ENCODE data around the gene POU2AF1. TPM values are rescaled to one million over a fixed set of nuclear protein-coding genes. Genes with fewer than 3 reads are reported as not detected.

The POU2AF1 gene
- total RNA-seq, 4 donors from 2014 or later, result 1.4 to 19.8 (median 2.9) TPM

- no peaks in the 10 kb centered on the region for H3K27me3 ChIP-seq
- DNase-seq, result no peak
- H3K4me1 ChIP-seq, result peaks cover 0 to 7% (median 0%) of the 10 kb centered on the region in 4 donors
- intact Hi-C loops (cut with DNase I; ENCODE audit: low total_unique reads) (no loop called here), in situ Hi-C loops (cut with MboI; ENCODE audit: low pct_ligation_motif_present in 1 of 4, low pct_unique_long_range_greater_than_20kb in 1 of 4, low sequenced_read_pairs in 3 of 4) (no loop called here)
- no peak overlapping the region for H3K4me3 ChIP-seq
- H3K36me3 ChIP-seq, result no peaks in the 10 kb centered on the region
- H3K9me3 ChIP-seq, result no peaks in the 10 kb centered on the region
- H3K27ac ChIP-seq, result no peak overlapping the region
- TF ChIP-seq EP300 (IDR thresholded peaks at IDR 0.05; ENCODE audit: low read depth) (no peak), POLR2AphosphoS5 (IDR thresholded peaks at IDR 0.05) (no peak), CTCF (IDR thresholded peaks at IDR 0.05) (no peak), POLR2A (IDR thresholded peaks at IDR 0.05) (no peak)
Measured at GRCh38 chr11:111393585-111393984, 14.5 kb upstream of the POU2AF1 start.

- Histone ChIP-seq H3K4me1 (peaks cover 0 to 10% (median 0%) of the 10 kb centered on the region in 4 donors), H3K36me3 (no peaks in the 10 kb centered on the region), H3K9me3 (no peaks in the 10 kb centered on the region), H3K4me3 (no peak overlapping the region), H3K27me3 (no peaks in the 10 kb centered on the region), H3K27ac (no peak overlapping the region)
- intact Hi-C loops (cut with DNase I; ENCODE audit: low total_unique reads) (no loop called here), in situ Hi-C loops (cut with MboI; ENCODE audit: low pct_ligation_motif_present in 1 of 4, low pct_unique_long_range_greater_than_20kb in 1 of 4, low sequenced_read_pairs in 3 of 4) (no loop called here)
- no peak for DNase-seq
- TF ChIP-seq POLR2A (IDR thresholded peaks at IDR 0.05) (no peak), EP300 (IDR thresholded peaks at IDR 0.05; ENCODE audit: low read depth) (no peak), POLR2AphosphoS5 (IDR thresholded peaks at IDR 0.05) (no peak), CTCF (IDR thresholded peaks at IDR 0.05) (no peak)
- 65 to 100% methylated on average over 2 to 5 of the region's 5 CpGs for WGBS, 2 donors (ENCODE audit: low coverage in 1 of 2)
Measured at GRCh38 chr11:111393096-111393495, 14.0 kb upstream of the POU2AF1 start.

GRCh38 chr11:111392552-111392951 is 13.5 kb upstream of the POU2AF1 start:
- Histone ChIP-seq H3K36me3 (no peaks in the 10 kb centered on the region), H3K4me1 (peaks cover 0 to 12% (median 2%) of the 10 kb centered on the region in 4 donors), H3K9me3 (no peaks in the 10 kb centered on the region), H3K27me3 (no peaks in the 10 kb centered on the region), H3K4me3 (no peak overlapping the region), H3K27ac (no peak overlapping the region)
- in situ Hi-C loops (cut with MboI; ENCODE audit: low pct_ligation_motif_present in 1 of 4, low pct_unique_long_range_greater_than_20kb in 1 of 4, low sequenced_read_pairs in 3 of 4) (no loop called here), intact Hi-C loops (cut with DNase I; ENCODE audit: low total_unique reads) (no loop called here)
- 100% methylated on average over 4 of the region's 4 CpGs; no CpG with 5 or more reads in 1 of the 2 donors for WGBS, 2 donors (ENCODE audit: low coverage in 1 of 2)
- no peak for DNase-seq
- TF ChIP-seq POLR2AphosphoS5 (IDR thresholded peaks at IDR 0.05), result no peak
- no peak for TF ChIP-seq CTCF (IDR thresholded peaks at IDR 0.05)

GRCh38 chr11:111391328-111392124 is 12.5 kb upstream of the POU2AF1 start:
- DNase-seq, result no peak
- Histone ChIP-seq H3K4me3 (no peak overlapping the region), H3K27me3 (no peaks in the 10 kb centered on the region), H3K36me3 (no peaks in the 10 kb centered on the region), H3K27ac (no peak overlapping the region), H3K9me3 (no peaks in the 10 kb centered on the region), H3K4me1 (peaks cover 0 to 15% (median 2%) of the 10 kb centered on the region in 4 donors)
- 92 to 94% methylated on average over 9 to 13 of the region's 13 CpGs for WGBS, 2 donors (ENCODE audit: low coverage in 1 of 2)
- in situ Hi-C loops (cut with MboI; ENCODE audit: low pct_ligation_motif_present in 1 of 4, low pct_unique_long_range_greater_than_20kb in 1 of 4, low sequenced_read_pairs in 3 of 4) (no loop called here), intact Hi-C loops (cut with DNase I; ENCODE audit: low total_unique reads) (no loop called here)
- TF ChIP-seq CTCF (IDR thresholded peaks at IDR 0.05), result no peak
- TF ChIP-seq POLR2A (IDR thresholded peaks at IDR 0.05), result no peak
- no peak for TF ChIP-seq EP300 (IDR thresholded peaks at IDR 0.05; ENCODE audit: low read depth)
- no peak for TF ChIP-seq POLR2AphosphoS5 (IDR thresholded peaks at IDR 0.05)
